K562 treated with DMSO at 1 percent for 12 hours (cell line): ENCODE data around the gene WFDC9. TPM values are rescaled to one million over a fixed set of nuclear protein-coding genes. Genes with fewer than 3 reads are reported as not detected.

ENCODE experiments used
- total RNA-seq: library from RNA; unstranded; fragments of 300-600 nt; gene quantifications from 2 replicates; pipeline ENCODE4 v1.2.3, GENCODE V29; 2022; ENCODE audit not compliant: insufficient read depth

The WFDC9 gene
- total RNA-seq: not detected in 2 replicates

GRCh38 chr20:45631184-45631583 is at the start of gene WFDC9:
Gene WFDC9, minus strand, starts transcription at chr20:45631284. Its CDS starts 21,103 bp downstream, at chr20:45610181.

GRCh38 chr20:45670139-45670538 is 39.1 kb upstream of the WFDC9 start, which contains the start of gene WFDC11:
Gene WFDC11, minus strand, starts transcription at chr20:45670239. Its CDS starts 19,639 bp downstream, at chr20:45650600.

GRCh38 chr20:45629496-45630100 is 1.5 kb downstream of the WFDC9 start, which contains the start of gene WFDC10A:
Gene WFDC10A, plus strand, starts transcription at chr20:45629739. Its CDS starts 75 bp downstream, at chr20:45629814.

GRCh38 chr20:45579184-45579583 is 51.9 kb downstream of the WFDC9 start, which contains the start of gene WFDC8:
Gene WFDC8, minus strand, starts transcription at chr20:45579284. Its CDS starts 37 bp downstream, at chr20:45579247.

Other genes starting within 250 kb of the WFDC9 start
- 59.6 and 63.6 TPM in 2 replicates for gene DBNDD2, start 223.0 kb downstream of the WFDC9 start, total RNA-seq
- 89.3 and 114 TPM in 2 replicates for gene PIGT, start 215.1 kb downstream of the WFDC9 start, total RNA-seq
- not detected in 2 replicates for gene WFDC2, start 161.5 kb downstream of the WFDC9 start, total RNA-seq
- not detected in 2 replicates for gene SPINT3, start 115.7 kb downstream of the WFDC9 start, total RNA-seq
- not detected in 2 replicates for gene WFDC6, start 91.8 kb downstream of the WFDC9 start, total RNA-seq
- gene EPPIN, start 83.9 kb downstream of the WFDC9 start, total RNA-seq: not detected in 2 replicates
- not detected in 2 replicates for gene WFDC8, start 52.0 kb downstream of the WFDC9 start, total RNA-seq
- not detected in 2 replicates for gene WFDC10A, start 1.5 kb downstream of the WFDC9 start, total RNA-seq
- not detected in 2 replicates for gene WFDC11, start 39.0 kb upstream of the WFDC9 start, total RNA-seq
- gene WFDC13, start 70.8 kb upstream of the WFDC9 start, total RNA-seq: not detected in 2 replicates
- gene WFDC10B, start 73.7 kb upstream of the WFDC9 start, total RNA-seq: not detected in 2 replicates
- gene SPINT4, start 91.1 kb upstream of the WFDC9 start, total RNA-seq: not detected in 2 replicates
- gene WFDC3, start 160.6 kb upstream of the WFDC9 start, total RNA-seq: not detected in 2 replicates
- gene DNTTIP1, start 160.7 kb upstream of the WFDC9 start, total RNA-seq: 40.3 and 42.3 TPM in 2 replicates
- gene UBE2C, start 181.4 kb upstream of the WFDC9 start, total RNA-seq: 1.5 TPM in 1 of 2 replicates, not detected in the other
- not detected in 2 replicates for gene TNNC2, start 196.0 kb upstream of the WFDC9 start, total RNA-seq
- 1.9 and 3.5 TPM in 2 replicates for gene SNX21, start 202.5 kb upstream of the WFDC9 start, total RNA-seq
- gene ACOT8, start 226.1 kb upstream of the WFDC9 start, total RNA-seq: 68.3 and 90.4 TPM in 2 replicates
- gene ZSWIM3, start 226.3 kb upstream of the WFDC9 start, total RNA-seq: 4.7 and 7.7 TPM in 2 replicates
- 6.8 and 16.3 TPM in 2 replicates for gene ZSWIM1, start 249.9 kb upstream of the WFDC9 start, total RNA-seq